Lower leg skin (tissue), 4 donors: ENCODE measurements around the gene GPR21. TPM values are rescaled to one million over a fixed set of nuclear protein-coding genes. Genes with fewer than 3 reads are reported as not detected.
A peak's percentile ranks its signal among the peaks of the same experiment; 100 is the strongest.

Experiments used
- DNase-seq, 2 donors: peaks; one replicate each; pipeline ENCODE4 v3.0.0-alpha.2; 2019; ENCODE audit warnings: low spot score in 2 of 2
- H3K4me3 ChIP-seq: fragments of 200-600 bp; sonication (generic); 2 replicates; pipeline ENCODE4 v1.5.1; 2017; ENCODE audit warnings: mild to moderate bottlenecking, low read depth; ENCODE audit not compliant: poor library complexity, severe bottlenecking
- CTCF ChIP-seq, 3 donors: fragments of 450-650 bp; IDR thresholded peaks; one replicate each; pipeline ENCODE4 v1.5.1; 2016; ENCODE audit warnings: antibody characterized with exemption in 3 of 3, mild to moderate bottlenecking in 3 of 3, moderate library complexity in 2 of 3
- POLR2A ChIP-seq, 2 donors: fragments of 450-650 bp; IDR thresholded peaks; one replicate each; pipeline ENCODE4 v1.6.1; 2016 to 2017; ENCODE audit warnings: antibody characterized with exemption in 2 of 2, mild to moderate bottlenecking in 1 of 2, moderate library complexity in 1 of 2
- WGBS, 2 donors: methylation state at CpG; one replicate each; pipeline ENCODE4 v1.1.5; 2018; 5-methylcytosine and 5-hydroxymethylcytosine counted together
- intact Hi-C: fragments of 100-400 bp; cut with DNase I; formaldehyde crosslinking; loops from one replicate; pipeline ENCODE4 v1.15.0; 2023; ENCODE audit warnings: low total_unique reads
- total RNA-seq, 4 donors: library from RNA; depleted of rRNA; stranded (reverse); fragments of >200 nt; gene quantifications; one replicate each; pipeline ENCODE4 v1.1.0, GENCODE V29; 2016

Gene GPR21
- total RNA-seq: 1 to 10 TPM in 2 of 4 donors, not detected in 2; 1.3 to 2.7 TPM

- intact Hi-C loops: no loop called here
- WGBS, 2 donors: 72 to 80% methylated on average over 7 of the region's 7 CpGs
- no peak for DNase-seq
- TF ChIP-seq POLR2A (IDR thresholded peaks at IDR 0.05): no peak
- TF ChIP-seq CTCF (IDR thresholded peaks at IDR 0.05): no peak
- H3K4me3 ChIP-seq: no peak within 1 kb of the TSS
These were observed at the start of gene GPR21 for GRCh38 chr9:123033352-123033751. Gene GPR21, plus strand, starts transcription at chr9:123033667. Its CDS starts 900 bp downstream, at chr9:123034567.

GRCh38 chr9:122986010-122986409 lies 47.5 kb upstream of the GPR21 start:
- WGBS, 2 donors: 71 to 79% methylated on average over 5 of the region's 5 CpGs
- intact Hi-C loops: loop anchor here (10.0 kb wide), 1 partner anchor 521 kb away; no protein-coding TSS in a partner anchor
- DNase-seq: no peak
- no peak for TF ChIP-seq POLR2A (IDR thresholded peaks at IDR 0.05)
- TF ChIP-seq CTCF (IDR thresholded peaks at IDR 0.05): no peak
- H3K4me3 ChIP-seq: no peak overlapping the region

GRCh38 chr9:122988141-122988540 lies 45.3 kb upstream of the GPR21 start:
- DNase-seq: no peak
- no peak for TF ChIP-seq CTCF (IDR thresholded peaks at IDR 0.05)
- TF ChIP-seq POLR2A (IDR thresholded peaks at IDR 0.05): no peak
- no peak overlapping the region for H3K4me3 ChIP-seq
- WGBS, 2 donors: 86 to 91% methylated on average over 2 of the region's 2 CpGs
- intact Hi-C loops: loop anchor here (10.0 kb wide), 1 partner anchor 523 kb away; no protein-coding TSS in a partner anchor

GRCh38 chr9:122988920-122989621 lies 44.4 kb upstream of the GPR21 start:
- 78 to 85% methylated on average over 8 of the region's 8 CpGs for WGBS, 2 donors
- no peak overlapping the region for H3K4me3 ChIP-seq
- no peak for TF ChIP-seq POLR2A (IDR thresholded peaks at IDR 0.05)
- no peak for TF ChIP-seq CTCF (IDR thresholded peaks at IDR 0.05)
- DNase-seq: no peak
- intact Hi-C loops: loop anchor here (10.0 kb wide), 1 partner anchor 524 kb away; no protein-coding TSS in a partner anchor

GRCh38 chr9:122991370-122991830 lies 42.1 kb upstream of the GPR21 start:
- intact Hi-C loops: no loop called here
- peak in 1 of 2 donors; percentile 29 for DNase-seq
- H3K4me3 ChIP-seq: no peak overlapping the region
- no peak for TF ChIP-seq CTCF (IDR thresholded peaks at IDR 0.05)
- no peak for TF ChIP-seq POLR2A (IDR thresholded peaks at IDR 0.05)
- 26% methylated on average over 4 of the region's 4 CpGs for whole genome bisulfite sequencing, 2 donors
